Left cardiac atrium (tissue), 4 donors: ENCODE results near the gene MYO10. TPM values are rescaled to one million over a fixed set of nuclear protein-coding genes. Genes with fewer than 3 reads are reported as not detected.

Experiments used
- ATAC-seq, 2 donors: fragments of 200-7000 bp; cut with Tn5 transposase; one replicate each; pipeline ENCODE4 v1.9.1; 2020; ENCODE audit warnings: mild to moderate bottlenecking in 2 of 2, moderate library complexity in 2 of 2
- DNase-seq: peaks from one replicate; pipeline ENCODE4 v3.0.0-alpha.2; 2020
- intact Hi-C, 2 donors: fragments of 100-400 bp; cut with DNase I; formaldehyde crosslinking; loops; one replicate each; pipeline versions ENCODE4 v1.14.1 to v1.15.1; 2022 to 2023
- total RNA-seq, 2 donors: library from RNA; stranded (reverse); fragmentation: NEBNext Ultra II Directional; extraction: Animal tissue kit (Norgen Biotek cat#: 25700); gene quantifications; one replicate each; pipeline ENCODE4 v1.2.1, GENCODE V29; 2021
- donor health status: DM: no; HTN: yes; CAD: no.
- donor health status: DM: no; HTN: yes; CAD: no; lungs with severe emphysema.
- donor health status: DM: yes; HTN: yes; CAD: no.
- donor health status: Dilated cardiomyopathy.

The MYO10 gene
- total RNA-seq, 2 donors from 2014 or later, result 3.8 to 7.7 TPM

- intact Hi-C loops, result no loop called here
- DNase-seq, result no peak
- no peak for ATAC-seq
These were observed 13.7 kb downstream of the MYO10 start for GRCh38 chr5:16922430-16922829.

- no peak for DNase-seq
- intact Hi-C loops, result no loop called here
- ATAC-seq, result no peak
These were observed 14.9 kb downstream of the MYO10 start for GRCh38 chr5:16921211-16921610.

GRCh38 chr5:16920109-16920816, 15.8 kb downstream of the MYO10 start:
- DNase-seq (no peak), ATAC-seq (no peak)
- intact Hi-C loops, result no loop called here

DNA sequence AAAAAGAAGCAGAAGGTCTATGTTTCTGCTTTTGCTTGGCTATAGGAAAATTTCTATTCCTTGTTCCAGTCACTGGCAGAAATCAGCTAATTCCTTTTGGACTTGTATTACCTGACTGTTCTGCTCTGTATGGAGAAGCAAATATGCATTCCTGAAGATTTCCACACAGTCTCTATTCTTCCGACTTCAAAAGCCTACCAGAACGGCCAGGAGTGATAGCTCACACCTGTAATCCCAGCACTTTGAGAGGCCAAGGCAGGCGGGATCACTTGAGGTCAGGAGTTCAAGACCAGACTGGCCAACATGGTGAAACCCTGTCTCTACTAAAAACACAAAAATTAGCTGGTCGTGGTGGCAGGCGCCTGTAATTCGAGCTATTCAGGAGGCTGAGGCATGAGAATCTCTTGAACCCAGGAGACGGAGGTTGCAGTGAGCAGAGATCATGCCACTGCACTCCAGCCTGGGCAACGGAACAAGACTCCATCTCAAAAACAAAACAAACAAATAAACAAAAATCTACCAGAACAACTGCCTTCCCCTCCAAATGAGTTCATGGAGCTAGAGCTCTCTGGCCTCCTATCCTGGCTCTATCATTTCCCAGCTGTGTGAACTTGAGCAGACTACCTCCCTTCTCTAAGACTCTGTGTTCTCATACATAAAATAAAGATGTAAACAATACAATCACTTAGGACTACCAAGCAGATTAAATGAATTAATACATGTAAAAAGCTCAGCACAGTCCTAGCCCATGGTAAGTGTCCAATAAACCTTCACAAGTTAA, 17.0 kb downstream of the MYO10 start:
- intact Hi-C loops, result no loop called here
- no peak for DNase-seq
- no peak for ATAC-seq

DNA sequence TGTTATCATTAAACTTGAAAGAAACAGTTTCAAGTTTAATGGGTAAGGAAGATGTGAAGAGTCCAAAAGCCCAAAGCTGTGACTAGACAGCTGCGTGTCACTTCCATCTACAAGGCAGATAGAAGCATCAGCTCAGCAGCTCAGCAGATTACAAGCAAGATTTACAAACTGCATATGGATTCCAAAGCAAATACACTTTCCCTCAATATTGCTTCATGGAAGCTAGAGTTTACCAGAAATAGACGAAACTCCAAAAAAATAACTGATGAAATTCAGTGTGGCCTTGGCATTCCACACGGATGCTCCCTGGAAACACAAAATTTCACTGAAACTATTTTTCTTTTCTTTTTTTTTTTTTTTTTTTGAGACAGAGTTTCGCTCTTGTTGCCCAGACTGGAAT, 17.9 kb downstream of the MYO10 start:
- ATAC-seq (no peak), DNase-seq (no peak)
- intact Hi-C loops, result no loop called here

DNA sequence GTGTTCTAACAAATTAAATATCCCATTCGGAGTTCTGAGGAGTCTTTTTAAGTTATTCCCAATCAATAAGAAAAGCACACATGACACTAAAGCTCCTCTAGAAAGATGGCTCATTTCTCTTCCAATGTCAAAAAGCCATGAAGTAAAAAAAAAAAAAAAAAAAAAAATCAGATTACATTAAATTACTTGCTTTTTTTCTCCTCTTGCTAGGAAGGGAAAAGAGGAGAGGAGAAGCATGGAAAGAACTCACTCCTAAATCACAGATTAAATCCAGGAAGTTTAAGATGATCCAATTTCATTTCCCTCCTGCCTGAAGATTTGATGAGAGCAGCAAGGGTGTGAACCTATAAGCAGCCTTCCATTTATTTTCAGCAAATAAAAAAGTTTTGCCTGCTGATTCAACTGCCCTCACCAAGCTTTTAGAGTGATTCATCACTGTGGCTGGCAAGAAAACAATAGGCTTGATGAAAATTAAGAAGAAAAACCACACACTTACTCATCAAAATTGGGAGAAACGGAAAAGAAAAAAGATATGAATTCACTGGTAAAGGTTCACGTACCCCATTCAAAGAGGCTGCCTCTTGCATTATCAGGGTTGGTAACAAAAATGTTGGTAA, 19.7 kb downstream of the MYO10 start:
- DNase-seq (no peak), ATAC-seq (peak in 1 of 2 donors; percentile 15)
- intact Hi-C loops, result no loop called here

GRCh38 chr5:16914584-16914983, 21.5 kb downstream of the MYO10 start:
- DNase-seq (no peak), ATAC-seq (no peak)
- intact Hi-C loops, result no loop called here

- no peak for ATAC-seq
- DNase-seq, result no peak
- intact Hi-C loops, result no loop called here
These were observed 22.0 kb downstream of the MYO10 start for GRCh38 chr5:16914108-16914435.

GRCh38 chr5:16913187-16914107, 22.6 kb downstream of the MYO10 start:
- ATAC-seq, result no peak
- no peak for DNase-seq
- intact Hi-C loops, result no loop called here

DNA sequence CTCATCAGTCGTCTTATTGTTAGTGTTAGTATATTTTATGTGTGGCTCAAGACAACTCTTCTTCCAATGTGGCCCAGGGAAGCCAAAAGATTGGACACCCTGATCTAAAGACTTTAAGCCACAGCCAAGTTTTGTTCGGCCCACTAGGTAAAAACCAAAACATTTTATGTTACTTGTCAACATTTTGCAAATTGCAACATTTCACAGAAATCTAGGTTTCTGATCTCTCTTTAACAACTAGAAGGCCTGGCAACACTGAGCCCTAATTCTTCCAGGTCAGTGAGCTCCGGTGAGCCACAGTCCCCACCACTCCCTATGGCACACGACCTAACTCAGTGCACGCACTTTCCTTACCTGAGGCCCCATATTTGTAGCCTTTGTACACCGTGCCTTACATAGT, 24.0 kb downstream of the MYO10 start:
- DNase-seq, result no peak
- no peak for ATAC-seq
- intact Hi-C loops, result no loop called here

DNA sequence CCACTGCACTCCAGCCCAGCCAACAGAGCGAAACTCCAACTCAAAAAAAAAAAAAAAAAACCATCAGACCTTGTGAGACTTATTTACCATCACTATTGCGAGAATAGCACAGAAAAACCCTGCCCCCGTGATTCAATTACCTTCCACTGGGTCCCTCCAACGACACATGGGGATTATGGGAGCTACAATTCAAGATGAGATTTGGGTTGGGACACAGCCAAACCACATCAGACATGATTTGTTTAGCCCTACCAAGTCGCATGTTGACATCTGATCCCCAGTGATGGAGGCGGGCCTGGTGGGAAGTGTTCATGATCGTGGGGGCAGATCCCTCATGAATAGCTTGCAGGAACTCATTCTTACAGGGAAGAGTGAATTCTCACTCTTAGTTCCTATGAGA, 26.6 kb downstream of the MYO10 start:
- intact Hi-C loops, result no loop called here
- DNase-seq, result no peak
- ATAC-seq, result no peak

DNA sequence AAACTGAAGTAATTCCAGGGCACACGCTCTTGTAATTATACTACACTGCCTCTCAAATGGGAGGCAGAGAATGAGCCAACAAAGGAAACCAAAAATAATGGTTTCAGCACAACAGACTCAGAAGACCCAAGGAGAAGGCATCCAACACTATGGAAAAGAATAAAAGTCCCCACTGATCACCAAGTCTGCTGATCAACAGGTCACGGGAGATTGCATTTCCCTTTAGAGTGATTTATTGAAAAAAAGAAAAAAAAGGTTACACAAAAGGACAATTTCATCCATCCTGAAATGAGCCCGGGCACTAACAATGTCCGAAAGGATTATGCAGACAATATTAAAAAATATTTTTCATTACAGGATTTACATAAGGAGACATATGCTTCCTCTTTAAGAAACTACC, 28.8 kb downstream of the MYO10 start:
- ATAC-seq (no peak), DNase-seq (no peak)
- intact Hi-C loops, result no loop called here

- intact Hi-C loops, result no loop called here
- ATAC-seq (no peak), DNase-seq (no peak)
These were observed 29.8 kb downstream of the MYO10 start for GRCh38 chr5:16906255-16906654.

- intact Hi-C loops, result no loop called here
- ATAC-seq (no peak), DNase-seq (no peak)
These were observed 32.4 kb downstream of the MYO10 start for GRCh38 chr5:16903480-16904300.

- DNase-seq, result no peak
- intact Hi-C loops, result no loop called here
- ATAC-seq, result no peak
These were observed 33.2 kb downstream of the MYO10 start for GRCh38 chr5:16902846-16903245.

- ATAC-seq, result no peak
- intact Hi-C loops, result no loop called here
- no peak for DNase-seq
These were observed 35.0 kb downstream of the MYO10 start for GRCh38 chr5:16901021-16901644.

- ATAC-seq, result no peak
- intact Hi-C loops, result no loop called here
- DNase-seq, result no peak
These were observed 36.9 kb downstream of the MYO10 start for GRCh38 chr5:16899171-16899570.

GRCh38 chr5:16897800-16898199, 38.3 kb downstream of the MYO10 start:
- intact Hi-C loops, result no loop called here

More at GRCh38 chr5:16897800-16898199, 38.3 kb downstream of the MYO10 start:
- ATAC-seq, result no peak
- DNase-seq, result no peak
